DND-41 (cell line): Measurements from ENCODE around the gene PDLIM5.

ENCODE experiments used
- ATAC-seq: fragments of 200-7000 bp; cut with Tn5 transposase; 3 replicates; pipeline ENCODE4 v1.9.1; 2021; ENCODE audit warnings: low read depth; ENCODE audit not compliant: insufficient read depth
- DNase-seq: peaks from one replicate; pipeline ENCODE4 v3.0.0-alpha.2; 2020
- H2AFZ ChIP-seq: 2 replicates; pipeline ENCODE4 v1.6.0; 2012; ENCODE audit warnings: low read depth, low read length
- H3K27ac ChIP-seq: 2 replicates; pipeline ENCODE4 v1.5.1; 2012; ENCODE audit warnings: low read length, inconsistent platforms
- H3K27me3 ChIP-seq: fragments of 200-600 bp; sonication (generic); 2 replicates; pipeline ENCODE4 v1.6.0; 2012; ENCODE audit warnings: low read length, mild to moderate bottlenecking, inconsistent platforms; ENCODE audit not compliant: insufficient read depth, poor library complexity
- H3K36me3 ChIP-seq: 2 replicates; pipeline ENCODE4 v1.5.1; 2012; ENCODE audit warnings: low read length, inconsistent platforms; ENCODE audit not compliant: insufficient read depth
- H3K4me1 ChIP-seq: 2 replicates; pipeline ENCODE4 v1.5.1; 2012; ENCODE audit warnings: mild to moderate bottlenecking, low read length; ENCODE audit not compliant: insufficient read depth
- H3K4me2 ChIP-seq: 2 replicates; pipeline ENCODE4 v1.6.0; 2012; ENCODE audit warnings: mild to moderate bottlenecking, moderate library complexity, low read length, inconsistent platforms; ENCODE audit not compliant: insufficient read depth
- H3K4me3 ChIP-seq, 2 experiments: fragments of 200-600 bp in 1 of 2; shearing (Covaris generic) in 1 of 2; 2 replicates each; pipeline ENCODE4 v1.5.1; 2012 to 2016; ENCODE audit warnings: inconsistent platforms in 2 of 2, low read length in 2 of 2, mild to moderate bottlenecking in 2 of 2, low read depth in 1 of 2, moderate library complexity in 1 of 2
- H3K79me2 ChIP-seq: 2 replicates; pipeline ENCODE4 v1.6.0; 2012; ENCODE audit warnings: low read length, inconsistent platforms; ENCODE audit not compliant: insufficient read depth
- H3K9ac ChIP-seq: 2 replicates; pipeline ENCODE4 v1.6.0; 2012; ENCODE audit warnings: low read depth, mild to moderate bottlenecking, inconsistent platforms, low read length, moderate library complexity
- H3K9me3 ChIP-seq: 2 replicates; pipeline ENCODE4 v1.5.1; 2012; ENCODE audit warnings: low read length, moderate library complexity, mild to moderate bottlenecking, inconsistent platforms; ENCODE audit not compliant: insufficient read depth, severe bottlenecking
- H4K20me1 ChIP-seq: 2 replicates; pipeline ENCODE4 v1.6.0; 2012; ENCODE audit warnings: low read length; ENCODE audit not compliant: insufficient read depth
- EZH2 ChIP-seq: IDR thresholded peaks from 3 replicates; pipeline ENCODE4 v1.6.1; 2012; ENCODE audit warnings: borderline replicate concordance, low read depth, mild to moderate bottlenecking, moderate library complexity, low read length, inconsistent platforms; ENCODE audit not compliant: severe bottlenecking
- TF ChIP-seq, protein P1 (sequence below): IDR thresholded peaks from 2 replicates; pipeline ENCODE4 v1.5.1; 2012; ENCODE audit warnings: borderline replicate concordance, low read length, moderate library complexity, mild to moderate bottlenecking; ENCODE audit not compliant: poor library complexity, severe bottlenecking; ENCODE audit errors: extremely low read depth

PDLIM5 gene

DNA sequence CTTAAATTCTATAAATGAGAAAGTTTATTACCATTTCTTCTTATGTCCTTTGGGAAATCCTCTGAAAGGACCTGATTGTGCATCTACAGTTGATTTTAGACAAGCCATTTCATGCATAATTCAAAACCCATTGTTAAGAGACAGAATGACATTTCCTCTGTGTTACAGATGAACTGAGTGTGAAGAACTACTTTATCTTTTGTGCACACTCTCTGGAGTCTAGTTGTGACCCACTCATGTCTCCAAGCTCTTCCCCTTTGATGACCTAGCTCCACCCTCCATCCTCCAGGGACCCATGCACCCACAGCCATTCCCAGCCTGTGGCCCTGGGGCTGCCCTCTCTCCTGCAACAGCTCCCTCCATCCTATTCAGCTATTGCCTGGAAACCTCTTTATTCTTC, 248.6 kb downstream of the PDLIM5 start:
- TF ChIP-seq, protein P1, sequence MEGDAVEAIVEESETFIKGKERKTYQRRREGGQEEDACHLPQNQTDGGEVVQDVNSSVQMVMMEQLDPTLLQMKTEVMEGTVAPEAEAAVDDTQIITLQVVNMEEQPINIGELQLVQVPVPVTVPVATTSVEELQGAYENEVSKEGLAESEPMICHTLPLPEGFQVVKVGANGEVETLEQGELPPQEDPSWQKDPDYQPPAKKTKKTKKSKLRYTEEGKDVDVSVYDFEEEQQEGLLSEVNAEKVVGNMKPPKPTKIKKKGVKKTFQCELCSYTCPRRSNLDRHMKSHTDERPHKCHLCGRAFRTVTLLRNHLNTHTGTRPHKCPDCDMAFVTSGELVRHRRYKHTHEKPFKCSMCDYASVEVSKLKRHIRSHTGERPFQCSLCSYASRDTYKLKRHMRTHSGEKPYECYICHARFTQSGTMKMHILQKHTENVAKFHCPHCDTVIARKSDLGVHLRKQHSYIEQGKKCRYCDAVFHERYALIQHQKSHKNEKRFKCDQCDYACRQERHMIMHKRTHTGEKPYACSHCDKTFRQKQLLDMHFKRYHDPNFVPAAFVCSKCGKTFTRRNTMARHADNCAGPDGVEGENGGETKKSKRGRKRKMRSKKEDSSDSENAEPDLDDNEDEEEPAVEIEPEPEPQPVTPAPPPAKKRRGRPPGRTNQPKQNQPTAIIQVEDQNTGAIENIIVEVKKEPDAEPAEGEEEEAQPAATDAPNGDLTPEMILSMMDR = no peak
- Histone ChIP-seq H3K27me3 (no peaks in the 10 kb centered on the region), H4K20me1 (no peaks in the 10 kb centered on the region), H3K4me1 (no peaks in the 10 kb centered on the region), H3K4me3 (no peak overlapping the region), H3K79me2 (no peaks in the 10 kb centered on the region), H3K27ac (no peak overlapping the region), H2AFZ (no peak overlapping the region), H3K36me3 (no peaks in the 10 kb centered on the region), H3K9ac (no peak overlapping the region), H3K9me3 (no peaks in the 10 kb centered on the region), H3K4me2 (no peak overlapping the region)
- no peak for ATAC-seq
- no peak for DNase-seq

DNA sequence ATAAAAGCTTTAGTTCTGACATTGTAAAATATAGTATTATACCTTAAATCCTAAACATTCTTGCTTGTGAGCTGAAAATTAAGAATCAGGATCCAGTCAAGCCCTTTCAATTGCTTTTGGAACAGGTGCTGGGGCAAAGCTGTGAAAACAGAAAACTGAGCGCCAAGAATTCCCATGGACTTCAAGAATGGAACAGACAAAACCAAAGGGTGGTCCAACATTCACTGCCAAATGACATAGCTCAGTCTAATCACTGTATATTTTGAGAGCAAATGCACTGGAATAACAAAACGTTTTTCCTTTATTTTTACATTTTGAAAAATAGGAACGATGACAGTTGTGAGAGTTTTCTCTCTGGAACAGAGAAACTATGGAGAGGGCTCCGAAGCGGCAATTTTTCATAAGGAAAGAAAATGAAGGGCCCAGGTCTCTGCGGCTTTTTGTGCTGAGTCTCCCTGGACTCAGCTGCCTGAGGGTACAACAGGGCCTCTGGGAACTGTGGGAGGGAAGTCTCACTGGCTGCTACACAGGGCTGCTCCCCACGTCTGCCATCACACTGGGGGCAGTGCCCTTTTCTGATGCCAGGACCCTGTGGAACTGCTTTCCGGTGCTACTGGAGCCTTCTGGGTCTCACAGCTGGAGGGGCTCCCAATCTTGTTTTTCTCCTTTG, 250.0 kb downstream of the PDLIM5 start:
- no peak overlapping the region for H3K27ac ChIP-seq
- no peak overlapping the region for H2AFZ ChIP-seq
- no peak for TF ChIP-seq EZH2
- TF ChIP-seq, protein P1 = no peak
- no peak for ATAC-seq
- no peaks in the 10 kb centered on the region for H3K9me3 ChIP-seq
- H3K4me2 ChIP-seq = no peak overlapping the region
- no peak overlapping the region for H3K4me3 ChIP-seq
- no peak overlapping the region for H3K9ac ChIP-seq
- no peaks in the 10 kb centered on the region for H3K27me3 ChIP-seq
- no peak for DNase-seq
- no peaks in the 10 kb centered on the region for H4K20me1 ChIP-seq
- H3K36me3 ChIP-seq = no peaks in the 10 kb centered on the region
- no peaks in the 10 kb centered on the region for H3K79me2 ChIP-seq
- no peaks in the 10 kb centered on the region for H3K4me1 ChIP-seq

DNA sequence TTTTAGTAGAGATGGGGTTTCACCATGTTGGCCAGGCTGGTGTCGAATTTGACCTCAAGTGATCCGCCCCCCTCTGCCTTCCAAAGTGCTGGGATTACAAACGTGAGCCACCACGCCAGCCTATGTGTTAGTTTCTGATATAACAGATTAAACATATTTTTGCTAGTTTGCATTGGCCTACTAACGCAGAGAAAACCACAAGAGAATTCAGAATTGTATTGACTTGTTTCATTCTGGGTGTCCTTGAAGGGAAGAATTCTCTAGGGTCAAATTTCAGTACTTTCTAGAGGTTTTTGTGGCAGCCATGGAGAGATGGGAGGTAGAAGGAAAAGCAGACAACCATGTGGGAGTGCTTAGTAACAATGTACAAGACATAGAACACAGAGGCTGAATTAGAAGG, 259.9 kb downstream of the PDLIM5 start:
- Histone ChIP-seq H3K4me3 (no peak overlapping the region), H3K79me2 (no peaks in the 10 kb centered on the region), H3K27me3 (no peaks in the 10 kb centered on the region), H4K20me1 (no peaks in the 10 kb centered on the region), H3K27ac (no peak overlapping the region), H3K4me1 (no peaks in the 10 kb centered on the region), H3K9me3 (no peaks in the 10 kb centered on the region), H2AFZ (0 out of 2 replicates have a peak overlapping the region, but pooled peaks have one; percentile 45), H3K9ac (no peak overlapping the region), H3K36me3 (no peaks in the 10 kb centered on the region), H3K4me2 (no peak overlapping the region)
- DNase-seq = no peak
- no peak for TF ChIP-seq EZH2
- TF ChIP-seq, protein P1 = no peak
- no peak for ATAC-seq
